ENCODE data around the gene CTSA. TPM values are rescaled to one million over a fixed set of nuclear protein-coding genes. Genes with fewer than 3 reads are reported as not detected.
A peak's percentile ranks its signal among the peaks of the same experiment; 100 is the strongest.

CTSA gene
- total RNA-seq, 6 experiments from 2014 or later = 133 to 176 (median 155) TPM

DNA sequence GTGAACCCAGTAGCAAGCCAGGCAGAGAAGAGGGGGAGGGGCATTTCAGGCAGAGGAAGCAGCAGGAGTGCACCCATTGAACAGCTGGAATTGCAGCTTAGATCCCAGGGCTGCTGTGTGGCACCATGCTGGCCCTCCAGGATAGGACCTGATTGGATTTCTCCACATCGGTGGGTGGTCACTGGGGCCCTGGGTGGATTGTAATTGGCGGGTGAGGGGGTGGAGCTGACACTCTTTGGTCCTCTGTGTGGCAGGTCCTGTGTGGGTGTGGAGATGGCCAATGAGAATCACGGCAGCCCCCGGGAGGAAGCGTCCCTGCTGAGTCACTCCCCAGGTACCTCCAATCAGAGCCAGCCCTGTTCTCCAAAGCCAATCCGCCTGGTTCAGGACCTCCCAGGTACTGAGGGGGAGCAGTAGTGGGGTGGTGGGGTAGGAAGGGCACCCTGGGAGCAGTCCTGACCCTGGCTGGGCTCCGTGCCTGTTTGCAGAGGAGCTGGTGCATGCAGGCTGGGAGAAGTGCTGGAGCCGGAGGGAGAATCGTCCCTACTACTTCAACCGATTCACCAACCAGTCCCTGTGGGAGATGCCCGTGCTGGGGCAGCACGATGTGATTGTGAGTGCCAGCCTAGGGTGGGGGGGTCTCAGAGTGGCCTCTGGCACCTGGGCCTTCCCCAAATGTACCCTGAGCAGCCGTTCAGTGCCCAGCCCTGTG, 47.7 kb downstream of the CTSA start:
- H3K4me3 Mint-ChIP-seq = no peak overlapping the region
- DNase-seq = no peak
- peaks cover 3% of the 10 kb centered on the region; the same call in 1 of the 2 replicates for H3K27me3 Mint-ChIP-seq (ENCODE audit: insufficient read depth)
- peaks cover 25% of the 10 kb centered on the region for H3K4me1 Mint-ChIP-seq (ENCODE audit: low read depth)
- TF ChIP-seq, protein P1, sequence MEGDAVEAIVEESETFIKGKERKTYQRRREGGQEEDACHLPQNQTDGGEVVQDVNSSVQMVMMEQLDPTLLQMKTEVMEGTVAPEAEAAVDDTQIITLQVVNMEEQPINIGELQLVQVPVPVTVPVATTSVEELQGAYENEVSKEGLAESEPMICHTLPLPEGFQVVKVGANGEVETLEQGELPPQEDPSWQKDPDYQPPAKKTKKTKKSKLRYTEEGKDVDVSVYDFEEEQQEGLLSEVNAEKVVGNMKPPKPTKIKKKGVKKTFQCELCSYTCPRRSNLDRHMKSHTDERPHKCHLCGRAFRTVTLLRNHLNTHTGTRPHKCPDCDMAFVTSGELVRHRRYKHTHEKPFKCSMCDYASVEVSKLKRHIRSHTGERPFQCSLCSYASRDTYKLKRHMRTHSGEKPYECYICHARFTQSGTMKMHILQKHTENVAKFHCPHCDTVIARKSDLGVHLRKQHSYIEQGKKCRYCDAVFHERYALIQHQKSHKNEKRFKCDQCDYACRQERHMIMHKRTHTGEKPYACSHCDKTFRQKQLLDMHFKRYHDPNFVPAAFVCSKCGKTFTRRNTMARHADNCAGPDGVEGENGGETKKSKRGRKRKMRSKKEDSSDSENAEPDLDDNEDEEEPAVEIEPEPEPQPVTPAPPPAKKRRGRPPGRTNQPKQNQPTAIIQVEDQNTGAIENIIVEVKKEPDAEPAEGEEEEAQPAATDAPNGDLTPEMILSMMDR (IDR thresholded peaks at IDR 0.05) = no peak
- H3K27ac Mint-ChIP-seq = peak overlapping the region; percentile 75; the same call in 1 of the 2 replicates
- no peaks in the 10 kb centered on the region for H3K9me3 Mint-ChIP-seq
- H3K36me3 Mint-ChIP-seq (ENCODE audit: low read depth) = peaks cover 20% of the 10 kb centered on the region

DNA sequence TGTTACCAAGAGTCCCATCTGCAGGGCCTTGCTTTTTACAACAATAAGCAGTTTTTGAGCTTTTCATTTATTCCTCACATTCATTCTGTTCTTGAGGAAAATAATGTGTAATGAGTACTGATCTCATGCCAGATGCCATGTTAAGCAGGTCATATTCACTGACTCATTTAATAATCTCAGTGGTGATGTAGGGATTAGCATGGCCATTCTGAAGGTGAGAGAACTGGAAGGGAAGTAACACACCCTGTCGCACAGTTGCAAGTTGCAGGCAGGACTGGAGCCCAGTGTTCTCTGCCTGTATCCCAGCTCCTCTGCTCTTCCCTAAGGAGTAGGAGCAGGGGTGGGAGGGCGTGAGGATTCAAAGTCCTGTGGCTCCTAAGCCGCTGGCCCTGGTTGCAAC, 48.9 kb downstream of the CTSA start:
- Mint-ChIP-seq H3K27ac (no peak overlapping the region), H3K4me1 (ENCODE audit: low read depth) (peaks cover 25% of the 10 kb centered on the region), H3K9me3 (no peaks in the 10 kb centered on the region), H3K36me3 (ENCODE audit: low read depth) (peaks cover 31% of the 10 kb centered on the region), H3K4me3 (no peak overlapping the region), H3K27me3 (ENCODE audit: insufficient read depth) (peaks cover 3% of the 10 kb centered on the region)
- TF ChIP-seq, protein P1 (IDR thresholded peaks at IDR 0.05) = no peak
- DNase-seq = no peak

DNA sequence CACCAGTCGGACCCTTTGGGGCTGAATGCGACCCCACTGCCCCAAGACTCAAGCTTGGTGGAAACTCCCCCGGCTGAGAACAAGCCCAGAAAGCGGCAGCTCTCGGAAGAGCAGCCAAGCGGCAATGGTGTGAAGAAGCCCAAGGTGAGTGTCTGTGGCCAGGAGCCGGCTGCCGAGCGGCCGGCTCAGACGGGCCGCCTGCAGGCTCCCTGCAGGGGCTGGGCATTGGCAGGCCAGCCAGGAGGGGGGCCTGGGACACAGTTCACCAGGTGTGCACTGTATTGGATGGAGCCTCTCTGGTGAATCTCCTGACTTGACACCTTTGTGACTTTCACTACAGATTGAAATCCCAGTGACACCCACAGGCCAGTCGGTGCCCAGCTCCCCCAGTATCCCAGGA, 49.3 kb downstream of the CTSA start:
- H3K36me3 Mint-ChIP-seq (ENCODE audit: low read depth) = peaks cover 35% of the 10 kb centered on the region
- no peak overlapping the region for H3K27ac Mint-ChIP-seq
- peaks cover 3% of the 10 kb centered on the region for H3K27me3 Mint-ChIP-seq (ENCODE audit: insufficient read depth)
- TF ChIP-seq, protein P1 (IDR thresholded peaks at IDR 0.05) = no peak
- no peak for DNase-seq
- peaks cover 26% of the 10 kb centered on the region for H3K4me1 Mint-ChIP-seq (ENCODE audit: low read depth)
- H3K9me3 Mint-ChIP-seq = no peaks in the 10 kb centered on the region
- H3K4me3 Mint-ChIP-seq = no peak overlapping the region

DNA sequence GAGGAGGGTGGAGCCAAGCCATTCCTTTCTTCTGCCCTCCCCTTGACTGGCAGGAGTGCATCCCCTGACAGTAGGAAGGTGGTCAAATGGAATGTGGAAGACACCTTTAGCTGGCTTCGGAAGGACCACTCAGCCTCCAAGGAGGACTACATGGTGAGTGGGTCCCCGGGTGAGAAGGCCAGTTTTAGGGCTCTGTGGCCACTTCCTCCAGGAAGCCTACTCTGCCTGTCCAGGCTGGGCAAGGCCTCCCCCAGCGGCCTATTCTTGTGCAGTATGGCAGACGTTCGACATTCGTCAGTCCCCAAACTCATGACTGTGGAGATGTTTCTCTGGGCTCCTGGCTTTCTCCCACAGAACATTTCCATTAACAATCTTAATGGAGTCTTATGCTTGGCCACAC, 52.5 kb downstream of the CTSA start:
- H3K36me3 Mint-ChIP-seq (ENCODE audit: low read depth) = peaks cover 33% of the 10 kb centered on the region
- peaks cover 6% of the 10 kb centered on the region for H3K27me3 Mint-ChIP-seq (ENCODE audit: insufficient read depth)
- peaks cover 14% of the 10 kb centered on the region for H3K4me1 Mint-ChIP-seq (ENCODE audit: low read depth)
- DNase-seq = no peak
- H3K4me3 Mint-ChIP-seq = no peak overlapping the region
- H3K9me3 Mint-ChIP-seq = no peaks in the 10 kb centered on the region
- TF ChIP-seq, protein P1 (IDR thresholded peaks at IDR 0.05) = no peak
- peak overlapping the region; percentile 9; the same call in 1 of the 2 replicates for H3K27ac Mint-ChIP-seq

DNA sequence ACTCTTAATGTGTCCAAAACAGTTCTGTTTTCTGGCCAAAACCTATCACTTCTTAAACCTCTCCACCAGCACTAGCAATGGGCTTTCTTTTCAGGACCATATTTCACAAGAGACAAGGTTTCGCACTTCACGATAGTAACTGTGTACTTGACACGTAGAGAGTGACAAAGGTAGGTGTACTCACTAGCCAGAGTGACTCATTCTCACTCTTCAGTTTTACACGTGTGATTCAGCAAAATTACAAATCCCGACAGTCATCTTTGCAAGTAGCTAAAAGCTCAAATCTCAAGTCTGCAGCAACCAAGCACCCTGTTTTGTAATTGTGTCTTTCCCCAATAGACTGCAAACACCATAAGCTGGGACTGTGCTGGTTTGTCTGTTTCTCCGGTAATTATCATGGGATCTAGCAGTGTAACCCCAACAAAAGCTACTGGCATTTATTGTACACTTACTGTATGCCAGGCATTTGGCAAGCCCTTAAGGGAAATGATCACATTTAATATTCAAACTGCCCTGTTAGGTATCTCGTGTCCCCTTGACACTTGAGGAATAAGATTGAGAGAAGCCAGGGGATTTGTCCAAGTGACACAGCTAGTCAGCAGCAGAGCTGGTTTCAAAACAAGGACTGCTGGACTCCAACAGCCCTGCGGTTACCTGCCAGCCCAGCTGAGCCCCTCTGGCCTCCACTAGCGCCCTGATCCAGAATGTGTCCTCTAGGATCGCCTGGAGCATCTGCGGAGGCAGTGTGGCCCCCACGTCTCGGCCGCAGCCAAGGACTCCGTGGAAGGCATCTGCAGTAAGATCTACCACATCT, 53.2 kb downstream of the CTSA start:
- no peak for DNase-seq
- H3K4me1 Mint-ChIP-seq (ENCODE audit: low read depth) = peaks cover 14% of the 10 kb centered on the region
- peak overlapping the region; percentile 9; the same call in 1 of the 2 replicates for H3K27ac Mint-ChIP-seq
- peaks cover 38% of the 10 kb centered on the region for H3K36me3 Mint-ChIP-seq (ENCODE audit: low read depth)
- TF ChIP-seq, protein P1 (IDR thresholded peaks at IDR 0.05) = no peak
- H3K9me3 Mint-ChIP-seq = no peaks in the 10 kb centered on the region
- peaks cover 9% of the 10 kb centered on the region for H3K27me3 Mint-ChIP-seq (ENCODE audit: insufficient read depth)
- no peak overlapping the region for H3K4me3 Mint-ChIP-seq

Measured in HFFc6 (cell line).